MM.1S (cell line): ENCODE measurements around the gene CYTH1.

Source experiments
- DNase-seq: peaks from one replicate; pipeline ENCODE4 v3.0.0-alpha.2; 2015
- H2AFZ ChIP-seq: fragments of 300-600 bp; sonication (generic); 2 replicates; pipeline ENCODE4 v1.6.0; 2016; ENCODE audit warnings: antibody characterized with exemption, low read length
- H3F3A ChIP-seq: fragments of 300-600 bp; sonication (generic); 2 replicates; pipeline ENCODE4 v1.6.1; 2016; ENCODE audit warnings: mild to moderate bottlenecking, antibody characterized with exemption, low read length, moderate library complexity, mixed read lengths; ENCODE audit not compliant: insufficient read depth
- H3K27ac ChIP-seq: fragments of 300-600 bp; sonication (generic); 2 replicates; pipeline ENCODE4 v1.5.1; 2016; ENCODE audit warnings: mild to moderate bottlenecking, low read length
- H3K27me3 ChIP-seq: fragments of 300-600 bp; sonication (generic); replicated peaks from 2 replicates; pipeline ENCODE4 v1.6.0; 2016; ENCODE audit warnings: low read length; ENCODE audit not compliant: insufficient read depth
- H3K36me3 ChIP-seq: fragments of 300-600 bp; sonication (generic); replicated peaks from 2 replicates; pipeline ENCODE4 v1.6.1; 2016; ENCODE audit warnings: mild to moderate bottlenecking, low read length, mixed read lengths; ENCODE audit not compliant: insufficient read depth
- H3K4me1 ChIP-seq: fragments of 300-600 bp; sonication (generic); 2 replicates; pipeline ENCODE4 v1.6.1; 2016; ENCODE audit warnings: low read length, mixed read lengths
- H3K4me2 ChIP-seq: fragments of 300-600 bp; sonication (generic); 2 replicates; pipeline ENCODE4 v1.6.0; 2016; ENCODE audit warnings: low read depth, low read length
- H3K4me3 ChIP-seq: fragments of 300-600 bp; sonication (generic); 2 replicates; pipeline ENCODE4 v1.5.1; 2016; ENCODE audit warnings: low read length, mixed read lengths
- H3K79me2 ChIP-seq: fragments of 300-600 bp; sonication (generic); 2 replicates; pipeline ENCODE4 v1.6.1; 2016; ENCODE audit warnings: mixed run types, low read length, mixed read lengths
- H3K9ac ChIP-seq: fragments of 300-600 bp; sonication (generic); 2 replicates; pipeline ENCODE4 v1.6.1; 2016; ENCODE audit warnings: low read length, mixed read lengths
- H3K9me2 ChIP-seq: fragments of 300-600 bp; sonication (generic); replicated peaks from 2 replicates; pipeline ENCODE4 v1.6.1; 2016; ENCODE audit warnings: mild to moderate bottlenecking, low read length, mixed read lengths; ENCODE audit not compliant: insufficient read depth
- H3K9me3 ChIP-seq: fragments of 300-600 bp; sonication (generic); replicated peaks from 2 replicates; pipeline ENCODE4 v1.6.1; 2016; ENCODE audit warnings: mild to moderate bottlenecking, low read length, mixed read lengths; ENCODE audit not compliant: insufficient read depth
- H4K20me1 ChIP-seq: fragments of 300-600 bp; sonication (generic); 2 replicates; pipeline ENCODE4 v1.6.1; 2016; ENCODE audit warnings: mild to moderate bottlenecking, low read length, moderate library complexity, mixed read lengths; ENCODE audit not compliant: insufficient read depth
- CTCF ChIP-seq: fragments of 300-600 bp; sonication (generic); IDR thresholded peaks from 2 replicates; pipeline ENCODE4 v1.5.1; 2016; ENCODE audit warnings: antibody characterized with exemption, low read length, mixed read lengths
- EZH2 ChIP-seq: fragments of 300-600 bp; sonication (generic); optimal IDR thresholded peaks from 2 replicates; pipeline ENCODE3; 2017; ENCODE audit warnings: low read depth, mild to moderate bottlenecking, antibody characterized with exemption, low read length, mixed read lengths
- EZH2phosphoT487 ChIP-seq: fragments of 300-600 bp; sonication (generic); IDR thresholded peaks from 2 replicates; pipeline ENCODE4 v1.6.1; 2018; ENCODE audit warnings: antibody characterized with exemption, low read length

CYTH1 gene

GRCh38 chr17:78693346-78694083 lies 88.6 kb downstream of the CYTH1 start:
- Histone ChIP-seq H2AFZ (no peak overlapping the region), H3K4me1 (no peaks in the 10 kb centered on the region), H3K9me2 (no peaks in the 10 kb centered on the region), H3F3A (peaks cover 6% of the 10 kb centered on the region), H3K4me3 (no peak overlapping the region), H3K4me2 (no peak overlapping the region), H3K9ac (no peak overlapping the region), H3K27me3 (no peaks in the 10 kb centered on the region), H3K9me3 (no peaks in the 10 kb centered on the region), H3K36me3 (peaks cover 31% of the 10 kb centered on the region), H3K27ac (no peak overlapping the region), H3K79me2 (peaks cover 59% of the 10 kb centered on the region), H4K20me1 (no peaks in the 10 kb centered on the region)
- no peak for DNase-seq
- TF ChIP-seq EZH2 (no peak), CTCF (no peak), EZH2phosphoT487 (no peak)

- Histone ChIP-seq H3K36me3 (peaks cover 31% of the 10 kb centered on the region), H3K27ac (no peak overlapping the region), H4K20me1 (no peaks in the 10 kb centered on the region), H3K4me3 (no peak overlapping the region), H3K79me2 (peaks cover 53% of the 10 kb centered on the region), H3K9me2 (no peaks in the 10 kb centered on the region), H3K27me3 (no peaks in the 10 kb centered on the region), H2AFZ (no peak overlapping the region), H3K9me3 (no peaks in the 10 kb centered on the region), H3K9ac (no peak overlapping the region), H3K4me1 (no peaks in the 10 kb centered on the region), H3K4me2 (no peak overlapping the region), H3F3A (0 out of 2 replicates have a peak, but pooled peaks cover 3% of the 10 kb centered on the region)
- no peak for TF ChIP-seq CTCF
- TF ChIP-seq EZH2 = no peak
- no peak for TF ChIP-seq EZH2phosphoT487
- DNase-seq = no peak
These were observed 89.5 kb downstream of the CYTH1 start for GRCh38 chr17:78692460-78693010.

GRCh38 chr17:78689029-78689428 lies 93.0 kb downstream of the CYTH1 start:
- H4K20me1 ChIP-seq = no peaks in the 10 kb centered on the region
- no peaks in the 10 kb centered on the region for H3K9me3 ChIP-seq
- H2AFZ ChIP-seq = no peak overlapping the region

More at GRCh38 chr17:78689029-78689428, 93.0 kb downstream of the CYTH1 start:
- Histone ChIP-seq H3K4me2 (no peak overlapping the region), H3K36me3 (peaks cover 27% of the 10 kb centered on the region), H3K79me2 (peaks cover 22% of the 10 kb centered on the region; the same call in 1 of the 2 replicates), H3K9me2 (no peaks in the 10 kb centered on the region), H3K27me3 (no peaks in the 10 kb centered on the region), H3F3A (0 out of 2 replicates have a peak, but pooled peaks cover 3% of the 10 kb centered on the region), H3K4me3 (no peak overlapping the region), H3K4me1 (no peaks in the 10 kb centered on the region), H3K9ac (no peak overlapping the region), H3K27ac (no peak overlapping the region)
- DNase-seq = no peak
- TF ChIP-seq CTCF = peak; percentile 14; the same call in 1 of the 2 replicates
- no peak for TF ChIP-seq EZH2phosphoT487
- TF ChIP-seq EZH2 = no peak
